ENCODE data around the gene IL1RL2.

IL1RL2 gene

GRCh38 chr2:102141970-102142828 is 44.6 kb upstream of the IL1RL2 start, which contains the start of gene IL1R1:
IL1R1 (plus strand) TSS chr2:102142746; CDS start chr2:102157725, 14,979 bp downstream.
- peak; percentile 87 for ATAC-seq
- TF ChIP-seq CSDC2 (CRISPR knock-in tag; IDR thresholded peaks at IDR 0.05), result no peak
- TF ChIP-seq ZFP3 (CRISPR knock-in tag; IDR thresholded peaks at IDR 0.05), result peak; percentile 96

DNA sequence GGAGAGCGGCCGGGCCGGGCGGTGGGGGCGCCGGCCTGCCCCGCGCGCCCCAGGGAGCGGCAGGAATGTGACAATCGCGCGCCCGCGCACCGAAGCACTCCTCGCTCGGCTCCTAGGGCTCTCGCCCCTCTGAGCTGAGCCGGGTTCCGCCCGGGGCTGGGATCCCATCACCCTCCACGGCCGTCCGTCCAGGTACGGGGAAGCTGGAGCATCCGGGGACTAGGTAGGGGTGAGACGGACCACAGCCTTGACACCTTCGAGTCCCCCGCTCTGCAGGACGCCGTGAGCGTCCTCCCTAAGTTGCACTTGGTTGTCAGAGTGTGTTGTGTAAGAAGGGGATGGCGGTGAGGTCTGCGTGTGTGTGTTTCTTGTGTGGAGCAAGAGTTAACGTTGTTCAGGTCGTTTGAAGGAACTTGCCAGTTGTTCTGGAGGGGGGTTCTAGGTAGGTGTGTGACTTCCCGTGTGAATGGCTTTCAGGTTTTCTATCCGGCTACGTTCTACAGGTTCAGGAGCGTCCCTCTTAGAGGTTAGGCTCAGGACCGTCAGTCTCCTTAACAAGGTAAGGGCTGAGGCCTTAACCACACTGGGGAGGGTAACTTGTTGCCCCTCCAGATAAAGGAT is 43.9 kb upstream of the IL1RL2 start:
- ATAC-seq, result peak; percentile 5
- TF ChIP-seq CSDC2 (CRISPR knock-in tag; IDR thresholded peaks at IDR 0.05) (no peak), TCF4 (CRISPR knock-in tag; IDR thresholded peaks at IDR 0.05; ENCODE audit: borderline replicate concordance) (no peak), OSR1 (CRISPR knock-in tag; IDR thresholded peaks at IDR 0.05) (no peak), ARNTL (CRISPR knock-in tag; IDR thresholded peaks at IDR 0.05; ENCODE audit: borderline replicate concordance, low read depth) (no peak), ZNF8 (CRISPR knock-in tag; IDR thresholded peaks at IDR 0.05) (no peak), SNAI2 (CRISPR knock-in tag; IDR thresholded peaks at IDR 0.05) (no peak), ISL1 (CRISPR knock-in tag; IDR thresholded peaks at IDR 0.05) (no peak), PPARA (CRISPR knock-in tag; IDR thresholded peaks at IDR 0.05; ENCODE audit: borderline replicate concordance) (no peak)
- TF ChIP-seq, protein P1, sequence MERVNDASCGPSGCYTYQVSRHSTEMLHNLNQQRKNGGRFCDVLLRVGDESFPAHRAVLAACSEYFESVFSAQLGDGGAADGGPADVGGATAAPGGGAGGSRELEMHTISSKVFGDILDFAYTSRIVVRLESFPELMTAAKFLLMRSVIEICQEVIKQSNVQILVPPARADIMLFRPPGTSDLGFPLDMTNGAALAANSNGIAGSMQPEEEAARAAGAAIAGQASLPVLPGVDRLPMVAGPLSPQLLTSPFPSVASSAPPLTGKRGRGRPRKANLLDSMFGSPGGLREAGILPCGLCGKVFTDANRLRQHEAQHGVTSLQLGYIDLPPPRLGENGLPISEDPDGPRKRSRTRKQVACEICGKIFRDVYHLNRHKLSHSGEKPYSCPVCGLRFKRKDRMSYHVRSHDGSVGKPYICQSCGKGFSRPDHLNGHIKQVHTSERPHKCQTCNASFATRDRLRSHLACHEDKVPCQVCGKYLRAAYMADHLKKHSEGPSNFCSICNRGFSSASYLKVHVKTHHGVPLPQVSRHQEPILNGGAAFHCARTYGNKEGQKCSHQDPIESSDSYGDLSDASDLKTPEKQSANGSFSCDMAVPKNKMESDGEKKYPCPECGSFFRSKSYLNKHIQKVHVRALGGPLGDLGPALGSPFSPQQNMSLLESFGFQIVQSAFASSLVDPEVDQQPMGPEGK (CRISPR knock-in tag; IDR thresholded peaks at IDR 0.05; ENCODE audit: borderline replicate concordance), result no peak

DNA sequence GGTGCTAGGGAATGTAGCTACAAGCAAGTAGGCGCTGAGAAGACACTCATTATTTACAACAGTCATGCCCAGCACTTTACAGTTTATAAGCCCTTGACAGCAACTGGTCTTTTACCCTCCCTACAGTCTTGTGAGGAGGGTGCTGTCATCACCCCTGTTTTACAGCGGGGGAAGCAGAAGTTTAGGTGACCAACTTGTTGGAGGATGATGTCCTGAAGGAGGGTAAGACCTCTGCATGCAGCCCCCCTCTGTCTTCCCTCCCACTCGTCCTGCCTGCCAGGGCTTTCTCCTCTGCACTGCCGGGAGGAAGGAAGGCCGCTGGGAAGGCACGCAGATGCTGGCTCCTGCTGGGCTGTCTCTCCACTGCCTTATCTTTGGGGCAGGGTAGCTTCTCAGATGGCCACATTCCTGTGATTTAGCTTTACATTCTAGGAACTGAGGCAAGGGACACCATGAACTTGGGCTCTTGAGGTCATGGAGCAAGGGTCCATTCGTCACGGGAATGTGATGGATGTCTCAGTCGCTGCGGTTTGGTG is 43.3 kb upstream of the IL1RL2 start:
- TF ChIP-seq ARNTL (CRISPR knock-in tag; IDR thresholded peaks at IDR 0.05; ENCODE audit: borderline replicate concordance, low read depth) (no peak), GLIS3 (CRISPR knock-in tag; IDR thresholded peaks at IDR 0.05) (no peak), CSDC2 (CRISPR knock-in tag; IDR thresholded peaks at IDR 0.05) (0 out of 2 replicates have a peak, but pooled peaks have one; percentile 22), PPARA (CRISPR knock-in tag; IDR thresholded peaks at IDR 0.05; ENCODE audit: borderline replicate concordance) (no peak)
- ATAC-seq, result peak; percentile 13

GRCh38 chr2:102144128-102144527 is 42.7 kb upstream of the IL1RL2 start:
- no peak for ATAC-seq
- TF ChIP-seq ZNF70 (CRISPR knock-in tag; IDR thresholded peaks at IDR 0.05), result no peak
- TF ChIP-seq ZFP3 (CRISPR knock-in tag; IDR thresholded peaks at IDR 0.05), result no peak
- no peak for TF ChIP-seq TOX (CRISPR knock-in tag; IDR thresholded peaks at IDR 0.05; ENCODE audit: borderline replicate concordance)
- TF ChIP-seq POU6F1 (CRISPR knock-in tag; IDR thresholded peaks at IDR 0.05; ENCODE audit: borderline replicate concordance, low read depth), result no peak
- no peak for TF ChIP-seq SNAI2 (CRISPR knock-in tag; IDR thresholded peaks at IDR 0.05)
- TF ChIP-seq TSHZ2 (CRISPR knock-in tag; IDR thresholded peaks at IDR 0.05), result no peak
- no peak for TF ChIP-seq BACH2 (CRISPR knock-in tag; IDR thresholded peaks at IDR 0.05; ENCODE audit: borderline replicate concordance)
- no peak for TF ChIP-seq CSDC2 (CRISPR knock-in tag; IDR thresholded peaks at IDR 0.05)
- no peak for TF ChIP-seq ISL1 (CRISPR knock-in tag; IDR thresholded peaks at IDR 0.05)
- no peak for TF ChIP-seq RARB (CRISPR knock-in tag; IDR thresholded peaks at IDR 0.05)

- TF ChIP-seq ZNF565 (CRISPR knock-in tag; conservative IDR thresholded peaks at IDR 0.05; ENCODE audit: low read depth) (no peak), TOX (CRISPR knock-in tag; IDR thresholded peaks at IDR 0.05; ENCODE audit: borderline replicate concordance) (no peak)
- no peak for ATAC-seq
Measured at GRCh38 chr2:102145107-102145506, 41.7 kb upstream of the IL1RL2 start.

All from SK-N-SH treated with all-trans-retinoic acid at 6 μM for 48 hours (cell line).